Endothelial cell of umbilical vein (primary cell): ENCODE data around the gene STPG4. TPM values are rescaled to one million over a fixed set of nuclear protein-coding genes. Genes with fewer than 3 reads are reported as not detected.
A peak's percentile ranks its signal among the peaks of the same experiment; 100 is the strongest.

Experiments used
- BruUV-seq: library from RNA; stranded (reverse); fragments of 400-500 nt; replicated peaks from 2 replicates; lab custom pipeline; 2021; lab: Mats Ljungman, UMichigan
- CTCF ChIA-PET: fragments of 300-600, 350-600 bp; sonication (Branson Sonifier 250); formaldehyde crosslinking; loops from one replicate; lab custom pipeline; 2021; ENCODE audit warnings: antibody characterized with exemption, inconsistent platforms; lab: Charles Lee
- POLR2A ChIA-PET: fragments of 300-600, 350-600 bp; sonication (Branson Sonifier 250); formaldehyde crosslinking; loops from one replicate; lab custom pipeline; 2021; ENCODE audit warnings: antibody characterized with exemption, inconsistent platforms; lab: Charles Lee
- DNase-seq: peaks from one replicate; pipeline ENCODE4 v3.0.0-alpha.2; 2011; ENCODE audit warnings: low read depth, low spot score
- FAIRE-seq: peaks from 2 replicates; lab custom pipeline; 2011; peaks lifted over from hg19 to GRCh38; lab: Jason Lieb, UNC
- H2AFZ ChIP-seq: 2 replicates; pipeline ENCODE4 v1.6.0; 2012; ENCODE audit warnings: low read depth, low read length, control low read depth, inconsistent platforms
- H3K27ac ChIP-seq: 2 replicates; pipeline ENCODE4 v1.5.1; 2011; ENCODE audit warnings: low read depth, mild to moderate bottlenecking, control low read depth, low read length, moderate library complexity; ENCODE audit not compliant: insufficient read depth
- H3K27me3 ChIP-seq, 2 experiments: 2 replicates each; pipeline versions ENCODE4 v1.6.0 to v1.6.1; 2011; ENCODE audit warnings: low read length in 2 of 2, mixed read lengths in 1 of 2; ENCODE audit not compliant: control insufficient read depth in 2 of 2, insufficient read depth in 2 of 2
- H3K36me3 ChIP-seq, 2 experiments: 2 replicates in 1 of 2; 3 replicates in 1 of 2; pipeline ENCODE4 v1.5.1; 2011; ENCODE audit warnings: low read length in 2 of 2, mild to moderate bottlenecking in 1 of 2, moderate library complexity in 1 of 2; ENCODE audit not compliant: control insufficient read depth in 2 of 2, insufficient read depth in 2 of 2; ENCODE audit errors: extremely low read depth in 1 of 2
- H3K4me1 ChIP-seq: 3 replicates; pipeline ENCODE4 v1.5.1; 2011; ENCODE audit warnings: mild to moderate bottlenecking, low read length; ENCODE audit not compliant: control insufficient read depth, insufficient read depth; ENCODE audit errors: extremely low read depth
- H3K4me2 ChIP-seq: 2 replicates; pipeline ENCODE4 v1.6.1; 2011; ENCODE audit warnings: low read length, control low read depth, mixed read lengths; ENCODE audit not compliant: insufficient read depth
- H3K4me3 ChIP-seq, 3 experiments: fragments of 200-600 bp in 1 of 3; sonication (generic), shearing (Covaris generic) in 1 of 3; replicated peaks in 1 of 3; 2 replicates each; pipeline ENCODE4 v1.5.1; 2011 to 2016; ENCODE audit warnings: control low read depth in 3 of 3, low read length in 3 of 3, mild to moderate bottlenecking in 2 of 3, inconsistent platforms in 1 of 3, low read depth in 1 of 3, moderate library complexity in 1 of 3; ENCODE audit not compliant: insufficient read depth in 1 of 3
- H3K79me2 ChIP-seq: 2 replicates; pipeline ENCODE4 v1.6.0; 2012; ENCODE audit warnings: low read length, inconsistent platforms; ENCODE audit not compliant: control insufficient read depth, insufficient read depth
- H3K9ac ChIP-seq: replicated peaks from 2 replicates; pipeline ENCODE3; 2011; ENCODE audit warnings: low read length, control low read depth; ENCODE audit not compliant: insufficient read depth; ENCODE audit errors: extremely low read depth
- H3K9me1 ChIP-seq: replicated peaks from 3 replicates; pipeline ENCODE4 v1.6.0; 2011; ENCODE audit warnings: mild to moderate bottlenecking, low read length; ENCODE audit not compliant: control insufficient read depth, insufficient read depth; ENCODE audit errors: extremely low read depth
- H3K9me3 ChIP-seq: replicated peaks from 2 replicates; pipeline ENCODE4 v1.5.1; 2012; ENCODE audit warnings: low read length, inconsistent platforms; ENCODE audit not compliant: control insufficient read depth, insufficient read depth
- H4K20me1 ChIP-seq: replicated peaks from 2 replicates; pipeline ENCODE3; 2011; ENCODE audit warnings: mild to moderate bottlenecking, low read length; ENCODE audit not compliant: control insufficient read depth, insufficient read depth; ENCODE audit errors: extremely low read depth
- GATA2 ChIP-seq: IDR thresholded peaks from 2 replicates; pipeline ENCODE4 v1.7.0; 2011; ENCODE audit warnings: low read depth, mild to moderate bottlenecking, moderate library complexity, mixed read lengths, low read length; ENCODE audit not compliant: insufficient read length, insufficient read depth
- JUN ChIP-seq: IDR thresholded peaks from 2 replicates; pipeline ENCODE4 v1.6.1; 2011; ENCODE audit warnings: borderline replicate concordance, low read depth; ENCODE audit not compliant: insufficient read length, insufficient read depth
- MYC ChIP-seq: IDR thresholded peaks from one replicate; pipeline ENCODE4 v1.6.1; 2011; ENCODE audit warnings: mild to moderate bottlenecking, low read depth, low read length
- POLR2AphosphoS5 ChIP-seq: IDR thresholded peaks from 2 replicates; pipeline ENCODE4 v1.6.1; 2012; ENCODE audit warnings: low read depth, mild to moderate bottlenecking, control low read depth, low read length, moderate library complexity; ENCODE audit not compliant: insufficient read depth
- dilution Hi-C: fragments of 300-500 bp; cut with MboI; formaldehyde crosslinking; loops from one replicate; pipeline ENCODE4 v1.15.0; 2019; ENCODE audit warnings: low sequenced_read_pairs; ENCODE audit not compliant: extremely low pct_ligation_motif_present
- intact Hi-C: fragments of 100-400 bp; cut with micrococcal nuclease; formaldehyde crosslinking; loops from one replicate; pipeline ENCODE4 v1.10.0; 2022
- polyA plus RNA-seq, 4 experiments: library from polyadenylated mRNA; depleted of rRNA in 3 of 4; stranded (reverse) in 3 of 4; unstranded in 1 of 4; fragments of >200 nt; gene quantifications; 2 replicates each; pipeline versions ENCODE4 v1.2.1 to v1.2.3, GENCODE V29; 2011 to 2012; ENCODE audit warnings: missing spikeins in 1 of 4
- total RNA-seq: library from RNA; stranded (reverse); gene quantifications from 2 replicates; pipeline ENCODE4 v1.2.3, GENCODE V29; 2021
- TF ChIP-seq, protein P1 (sequence below), 2 donors: IDR thresholded peaks; 1 replicate in 1 of 2; 2 replicates in 1 of 2; pipeline ENCODE4 v1.5.1; 2011; ENCODE audit warnings: low read length in 2 of 2, mild to moderate bottlenecking in 2 of 2, moderate library complexity in 2 of 2, control low read depth in 1 of 2, inconsistent platforms in 1 of 2, low read depth in 1 of 2; ENCODE audit not compliant: insufficient read depth in 1 of 2; ENCODE audit errors: extremely low read depth in 1 of 2

Gene STPG4
- total and polyA plus RNA-seq, 2 donors (not counting 3 experiments of a cell fraction or from before 2014, with no cell fraction given): 0.53 TPM; not detected in 1

DNA sequence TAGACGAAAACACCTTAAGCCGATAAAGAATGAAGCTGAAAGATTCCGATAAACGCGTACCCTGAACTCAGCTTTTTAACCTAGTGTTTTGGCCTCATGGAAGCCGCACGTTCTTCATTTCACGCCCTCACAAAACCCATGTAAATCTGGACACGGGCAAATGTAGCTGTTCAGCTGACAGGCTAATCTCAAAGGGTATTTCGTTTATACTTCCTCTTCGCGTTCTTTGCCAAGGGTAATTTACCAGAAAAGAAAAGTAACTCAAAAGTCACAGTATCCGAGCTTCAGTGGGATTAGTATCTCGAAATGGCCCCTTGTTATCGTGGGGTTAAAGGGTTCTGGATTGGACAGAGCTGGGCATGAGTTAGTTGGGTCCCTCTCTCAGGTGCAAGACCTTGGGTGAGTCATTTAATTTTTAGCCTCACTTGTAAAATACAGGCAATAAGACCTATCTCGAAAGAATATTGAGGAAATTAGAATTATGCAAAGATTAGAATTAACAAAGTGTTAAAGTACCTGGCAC, 22.0 kb upstream of the STPG4 start:
- Histone ChIP-seq H4K20me1 (no peaks in the 10 kb centered on the region), H3K27ac (peak overlapping the region; percentile 100), H3K79me2 (peaks cover 42% of the 10 kb centered on the region), H3K4me2 (peak overlapping the region; percentile 85), H3K4me1 (peaks cover 25% of the 10 kb centered on the region), H2AFZ (peak overlapping the region; percentile 75), H3K27me3 (no peaks in the 10 kb centered on the region), H3K9ac (peak overlapping the region; percentile 100), H3K36me3 (no peaks in the 10 kb centered on the region), H3K9me1 (no peaks in the 10 kb centered on the region), H3K9me3 (no peaks in the 10 kb centered on the region), H3K4me3 (peak overlapping the region; percentile 2 to 92 (median 68))
- TSS peak; percentile 82 for BruUV-seq
- DNase-seq: no peak
- FAIRE-seq: no peak
- intact Hi-C loops: no loop called here
- ChIA-PET CTCF (no interaction called here), POLR2A (interaction anchor here (0.5 kb wide), 1 partner anchor 1571 kb away, joined by 6 read pairs; no protein-coding TSS in a partner anchor)
- TF ChIP-seq, protein P1, sequence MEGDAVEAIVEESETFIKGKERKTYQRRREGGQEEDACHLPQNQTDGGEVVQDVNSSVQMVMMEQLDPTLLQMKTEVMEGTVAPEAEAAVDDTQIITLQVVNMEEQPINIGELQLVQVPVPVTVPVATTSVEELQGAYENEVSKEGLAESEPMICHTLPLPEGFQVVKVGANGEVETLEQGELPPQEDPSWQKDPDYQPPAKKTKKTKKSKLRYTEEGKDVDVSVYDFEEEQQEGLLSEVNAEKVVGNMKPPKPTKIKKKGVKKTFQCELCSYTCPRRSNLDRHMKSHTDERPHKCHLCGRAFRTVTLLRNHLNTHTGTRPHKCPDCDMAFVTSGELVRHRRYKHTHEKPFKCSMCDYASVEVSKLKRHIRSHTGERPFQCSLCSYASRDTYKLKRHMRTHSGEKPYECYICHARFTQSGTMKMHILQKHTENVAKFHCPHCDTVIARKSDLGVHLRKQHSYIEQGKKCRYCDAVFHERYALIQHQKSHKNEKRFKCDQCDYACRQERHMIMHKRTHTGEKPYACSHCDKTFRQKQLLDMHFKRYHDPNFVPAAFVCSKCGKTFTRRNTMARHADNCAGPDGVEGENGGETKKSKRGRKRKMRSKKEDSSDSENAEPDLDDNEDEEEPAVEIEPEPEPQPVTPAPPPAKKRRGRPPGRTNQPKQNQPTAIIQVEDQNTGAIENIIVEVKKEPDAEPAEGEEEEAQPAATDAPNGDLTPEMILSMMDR (IDR thresholded peaks at IDR 0.05; ENCODE audit: extremely low read depth in 1 of 2, insufficient read depth in 1 of 2, low read depth in 1 of 2, low read length in 2 of 2): no peak
- no peak for TF ChIP-seq JUN
- no peak for TF ChIP-seq MYC
- TF ChIP-seq GATA2: no peak
- TF ChIP-seq POLR2AphosphoS5: no peak
- dilution Hi-C loops: no loop called here
